Stomach (tissue), 4 donors: ENCODE measurements around the gene CDC42BPB.

Experiments
- EP300 ChIP-seq: sonication (generic); formaldehyde crosslinking; IDR thresholded peaks from one replicate; pipeline ENCODE4 v1.6.1; 2017; ENCODE audit warnings: antibody characterized with exemption
- TF ChIP-seq, protein P1 (sequence below), 7 experiments: fragments of 450-650 bp in 4 of 7; fragments of 200-600 bp in 3 of 7; sonication (generic) in 3 of 7; IDR thresholded peaks; one replicate each; pipeline ENCODE4 v1.5.1; 2016 to 2019; ENCODE audit warnings: antibody characterized with exemption in 7 of 7, control low read depth in 2 of 7, mild to moderate bottlenecking in 1 of 7

DNA sequence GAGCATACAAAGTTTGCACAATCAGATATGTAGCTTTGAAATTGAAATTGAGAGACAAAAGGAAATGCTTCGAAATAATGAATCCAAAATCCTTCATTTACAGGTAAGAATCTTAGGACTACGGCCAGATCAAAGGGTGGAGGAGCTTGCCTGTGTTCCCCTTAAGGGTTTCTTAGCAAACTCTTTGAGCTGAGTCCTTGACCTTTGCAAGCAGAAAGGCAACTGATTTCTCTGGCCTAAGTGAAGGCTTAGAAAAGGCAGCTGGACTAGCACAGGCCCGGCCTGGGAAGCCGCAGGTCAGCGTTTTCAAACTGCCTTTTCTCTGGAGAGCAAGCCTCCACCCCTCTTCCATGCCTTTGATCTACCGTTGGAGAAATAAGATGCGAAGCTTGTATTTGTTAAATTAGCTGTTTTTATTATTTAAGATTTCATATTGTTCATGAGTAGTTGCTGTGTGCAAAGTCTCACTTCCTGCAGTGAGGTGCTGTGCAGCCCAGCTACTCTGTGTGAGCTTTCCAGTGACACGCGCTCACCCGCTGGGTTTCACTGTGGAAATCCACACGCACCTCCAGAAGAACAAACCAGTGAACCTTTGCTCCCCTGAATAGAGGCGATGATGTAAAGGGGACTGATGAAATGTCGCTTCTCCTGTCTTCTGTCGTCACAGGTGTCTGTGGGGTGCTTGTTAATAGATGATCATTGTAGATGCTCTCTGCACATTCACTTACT is 159.9 kb downstream of the CDC42BPB start:
- TF ChIP-seq, protein P1, sequence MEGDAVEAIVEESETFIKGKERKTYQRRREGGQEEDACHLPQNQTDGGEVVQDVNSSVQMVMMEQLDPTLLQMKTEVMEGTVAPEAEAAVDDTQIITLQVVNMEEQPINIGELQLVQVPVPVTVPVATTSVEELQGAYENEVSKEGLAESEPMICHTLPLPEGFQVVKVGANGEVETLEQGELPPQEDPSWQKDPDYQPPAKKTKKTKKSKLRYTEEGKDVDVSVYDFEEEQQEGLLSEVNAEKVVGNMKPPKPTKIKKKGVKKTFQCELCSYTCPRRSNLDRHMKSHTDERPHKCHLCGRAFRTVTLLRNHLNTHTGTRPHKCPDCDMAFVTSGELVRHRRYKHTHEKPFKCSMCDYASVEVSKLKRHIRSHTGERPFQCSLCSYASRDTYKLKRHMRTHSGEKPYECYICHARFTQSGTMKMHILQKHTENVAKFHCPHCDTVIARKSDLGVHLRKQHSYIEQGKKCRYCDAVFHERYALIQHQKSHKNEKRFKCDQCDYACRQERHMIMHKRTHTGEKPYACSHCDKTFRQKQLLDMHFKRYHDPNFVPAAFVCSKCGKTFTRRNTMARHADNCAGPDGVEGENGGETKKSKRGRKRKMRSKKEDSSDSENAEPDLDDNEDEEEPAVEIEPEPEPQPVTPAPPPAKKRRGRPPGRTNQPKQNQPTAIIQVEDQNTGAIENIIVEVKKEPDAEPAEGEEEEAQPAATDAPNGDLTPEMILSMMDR (IDR thresholded peaks at IDR 0.05) = no peak
- no peak for TF ChIP-seq EP300
